NCI-H1048 (cell line): ENCODE results near the gene PRLR.

Experiments
- DNase-seq: peaks from one replicate; lab custom pipeline; 2025; lab: John Stamatoyannopoulos, UW

PRLR gene

DNA sequence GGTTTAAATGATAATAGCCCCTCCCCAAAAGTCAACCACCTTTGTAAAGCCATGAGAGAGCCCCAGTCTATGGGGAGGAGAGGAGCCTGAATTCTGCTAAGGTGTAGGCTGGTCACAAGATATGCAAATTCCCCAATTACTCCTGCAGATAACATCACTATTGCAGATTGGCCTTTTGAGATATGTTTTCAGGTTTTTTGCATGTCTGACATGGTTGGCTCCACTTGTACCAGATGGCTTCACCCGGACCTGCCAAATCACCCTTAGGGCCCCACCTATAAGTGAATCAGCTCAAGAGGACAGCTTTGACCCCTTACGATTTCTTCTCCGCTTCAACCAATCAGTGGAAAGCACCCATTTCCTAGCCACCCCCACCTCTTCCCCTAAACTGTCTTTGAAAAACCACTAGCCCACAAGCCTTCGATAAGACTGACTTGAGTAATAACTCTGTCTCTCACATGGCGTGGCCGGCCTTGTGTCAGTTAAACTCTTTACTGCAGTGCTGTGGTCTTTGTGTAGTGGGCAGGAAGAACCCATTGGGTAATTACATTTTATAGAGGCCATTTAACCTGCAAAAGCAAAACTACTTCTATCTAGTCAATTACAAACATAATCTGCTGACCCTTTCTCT is 69.7 kb downstream of the PRLR start:
- DNase-seq: no peak

DNA sequence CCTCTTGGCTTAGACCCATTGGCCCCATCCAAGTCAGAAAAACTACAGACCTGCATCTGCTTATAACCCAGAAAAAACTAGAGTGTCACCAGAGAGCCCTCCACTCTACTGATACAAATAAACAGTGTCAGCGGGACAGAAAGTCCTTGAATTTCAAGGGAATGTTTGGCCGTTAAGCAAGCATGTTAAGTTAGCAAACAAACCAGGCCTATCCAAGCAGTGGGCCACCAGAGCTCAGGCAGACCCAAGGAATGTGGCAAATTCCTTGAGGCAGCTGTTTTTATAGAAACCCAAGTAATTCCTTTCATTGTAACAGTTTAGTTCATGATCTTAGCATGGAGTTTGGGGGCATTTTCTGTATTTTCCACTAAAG is 70.9 kb downstream of the PRLR start:
- DNase-seq: no peak

DNA sequence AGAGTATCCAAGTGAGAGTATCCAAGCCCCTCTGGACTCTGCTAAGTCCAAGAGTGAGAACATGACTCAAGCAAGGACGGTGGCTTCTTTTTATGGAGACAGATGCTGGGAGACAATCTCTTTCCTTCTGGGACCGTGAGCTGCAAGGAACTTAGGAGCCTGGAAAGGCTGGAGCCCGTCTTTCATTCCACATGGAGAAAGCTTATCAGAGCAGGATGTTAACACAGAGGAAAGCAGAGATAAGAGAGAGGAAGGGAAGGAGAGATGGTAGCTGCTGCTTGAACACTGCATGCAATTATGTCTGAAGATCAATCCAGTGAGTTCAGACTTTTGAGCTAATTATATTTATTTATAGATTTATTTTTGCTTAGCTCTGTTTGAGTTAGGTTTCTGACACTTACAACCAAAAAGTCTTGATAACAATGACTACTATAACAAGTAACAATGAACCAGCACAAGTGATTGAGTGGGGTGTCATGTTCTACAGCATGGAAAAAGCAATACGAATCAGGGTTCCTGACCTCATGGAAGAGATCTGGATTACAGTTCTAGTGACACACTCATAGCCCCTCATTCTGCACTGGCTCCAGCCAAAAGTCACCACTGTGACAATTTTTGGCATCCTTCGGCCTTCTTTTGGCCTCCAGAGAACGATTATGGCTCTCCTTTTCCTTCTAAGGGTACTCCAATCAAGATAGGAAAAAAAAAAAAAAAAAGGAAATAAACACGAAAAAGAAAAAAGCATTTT is 71.5 kb downstream of the PRLR start:
- no peak for DNase-seq

DNA sequence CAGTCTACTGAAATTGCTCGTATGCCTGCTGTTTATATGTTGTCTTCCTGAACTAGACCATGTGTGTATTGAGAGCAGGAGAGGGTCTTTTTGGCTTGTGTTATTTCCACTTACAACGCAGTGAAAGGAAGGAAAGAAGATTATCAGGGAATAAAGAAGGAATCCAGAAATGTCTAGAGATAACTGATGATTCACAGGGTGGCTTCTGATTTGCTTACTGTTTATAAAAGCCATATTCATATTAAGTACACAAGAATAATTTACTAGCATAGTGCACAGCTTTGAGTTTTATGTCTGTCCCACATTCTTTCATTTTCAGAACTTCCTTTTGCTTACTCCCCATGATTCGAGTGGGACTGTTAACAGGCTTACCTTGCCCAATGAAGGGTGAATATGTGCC is 72.1 kb downstream of the PRLR start:
- no peak for DNase-seq

DNA sequence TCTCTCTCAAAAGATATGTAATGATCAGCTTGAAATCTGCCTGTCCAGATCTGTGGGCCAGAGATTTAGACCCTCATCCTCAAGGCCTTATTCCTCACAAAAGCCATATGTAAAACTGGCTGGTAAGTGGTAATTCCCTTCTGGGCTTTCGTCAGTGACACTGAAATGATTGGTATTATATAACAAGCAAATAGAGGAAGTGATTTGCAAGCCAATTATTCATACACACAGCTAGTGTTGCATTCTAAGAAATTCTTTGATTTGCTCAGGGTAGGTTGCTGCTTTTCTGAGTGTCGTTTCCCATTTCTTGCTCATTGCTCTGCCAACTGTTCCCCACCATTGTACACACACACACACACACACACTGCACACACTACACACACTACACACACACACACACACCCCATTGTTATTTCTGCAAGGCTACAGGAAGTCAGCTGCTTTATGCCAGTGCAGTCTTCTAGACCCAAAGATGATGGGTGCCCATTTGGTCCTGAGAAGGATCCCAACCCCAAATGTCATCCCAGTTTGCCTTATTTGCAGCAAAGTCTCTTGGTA is 76.8 kb downstream of the PRLR start:
- no peak for DNase-seq

DNA sequence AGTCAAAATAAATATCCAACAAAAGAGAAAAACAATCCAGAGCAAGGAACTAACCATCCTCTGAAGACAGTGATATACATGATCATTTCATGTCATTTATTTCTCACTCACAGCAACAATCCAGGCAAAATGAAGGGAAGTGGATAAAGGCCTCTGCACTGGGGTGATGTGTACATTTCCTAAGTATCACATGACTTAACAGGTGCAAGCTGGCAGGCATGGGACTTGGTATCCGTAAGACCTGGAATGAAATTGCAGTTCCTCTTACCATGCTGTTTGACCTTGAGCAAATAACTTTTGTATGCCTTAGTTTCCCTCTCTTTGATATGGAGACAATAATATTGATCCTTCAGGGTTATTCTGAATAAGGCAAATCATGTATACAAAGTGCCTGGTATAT is 77.6 kb downstream of the PRLR start:
- DNase-seq: no peak

DNA sequence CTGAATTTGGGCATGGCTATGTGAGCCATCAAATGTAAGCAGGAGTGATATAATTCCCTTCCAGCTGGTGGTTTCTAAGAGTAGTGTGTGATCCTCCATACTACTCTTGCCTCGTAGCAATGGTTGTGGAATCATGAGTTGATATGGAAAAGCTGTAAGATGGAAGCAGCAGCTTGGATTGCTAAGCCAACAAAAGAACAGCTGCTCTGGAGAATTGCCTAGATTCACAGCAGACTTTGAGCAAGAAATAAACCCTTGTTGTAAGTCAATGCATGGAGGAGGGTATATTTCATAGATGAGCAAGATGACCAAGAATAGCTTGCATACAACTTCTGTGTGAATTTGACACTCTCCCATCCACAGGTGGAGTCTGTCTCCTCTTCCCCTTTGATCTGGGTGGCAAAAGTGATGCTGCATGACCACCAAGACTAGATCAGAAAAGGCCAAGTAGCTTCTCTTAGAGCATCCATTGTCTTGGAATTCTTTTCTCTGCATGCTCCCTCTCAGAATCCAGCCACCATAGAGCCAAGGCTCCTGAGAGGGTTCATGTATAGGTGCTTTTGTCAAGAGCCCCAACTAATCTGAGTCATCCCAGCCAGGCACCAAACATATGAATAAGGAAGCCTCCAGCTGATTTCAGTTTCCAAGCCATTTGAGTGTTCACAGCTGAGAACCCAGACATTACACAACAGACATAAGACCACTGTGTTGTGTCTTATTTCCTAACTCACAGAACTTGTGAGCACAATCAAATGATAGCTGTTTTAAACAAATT is 79.0 kb downstream of the PRLR start:
- DNase-seq: no peak

DNA sequence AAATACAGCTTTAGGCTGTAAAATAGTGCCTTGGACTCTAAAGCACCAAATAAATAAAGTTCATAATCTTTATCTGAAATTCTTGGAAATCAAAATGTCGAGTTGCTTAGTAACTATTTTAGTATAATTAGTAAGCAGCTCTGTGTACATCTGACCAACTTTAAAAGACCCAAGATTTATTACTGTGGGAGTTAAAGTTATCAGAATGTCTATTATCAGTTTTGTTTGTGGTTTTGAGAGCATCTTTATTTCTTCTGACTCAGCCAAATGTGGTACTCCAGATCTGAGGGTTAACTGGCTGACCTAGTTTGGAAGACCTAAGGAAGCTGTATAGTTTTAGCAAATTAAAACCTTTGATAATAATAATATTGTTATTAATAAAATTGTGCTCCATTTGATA is 81.2 kb downstream of the PRLR start:
- no peak for DNase-seq

DNA sequence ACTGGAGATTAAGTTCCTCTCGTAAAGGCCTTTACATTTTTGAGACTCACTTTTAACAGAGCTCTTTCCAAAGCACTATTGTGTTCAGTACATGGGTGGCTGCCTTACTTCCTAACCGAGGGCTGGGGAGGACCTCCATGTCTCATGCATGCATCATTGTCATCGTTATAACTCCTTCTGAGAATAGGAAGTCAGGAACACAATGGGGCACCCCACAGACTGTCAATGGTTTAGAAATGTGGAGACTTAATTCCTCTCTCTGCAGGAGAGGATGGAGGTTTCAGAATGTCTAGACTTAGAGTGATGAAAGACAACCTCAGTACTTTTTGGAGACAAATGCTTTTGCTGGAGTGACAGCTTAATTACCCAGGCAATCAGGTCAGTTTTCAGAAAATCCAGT is 83.9 kb downstream of the PRLR start:
- DNase-seq: no peak

DNA sequence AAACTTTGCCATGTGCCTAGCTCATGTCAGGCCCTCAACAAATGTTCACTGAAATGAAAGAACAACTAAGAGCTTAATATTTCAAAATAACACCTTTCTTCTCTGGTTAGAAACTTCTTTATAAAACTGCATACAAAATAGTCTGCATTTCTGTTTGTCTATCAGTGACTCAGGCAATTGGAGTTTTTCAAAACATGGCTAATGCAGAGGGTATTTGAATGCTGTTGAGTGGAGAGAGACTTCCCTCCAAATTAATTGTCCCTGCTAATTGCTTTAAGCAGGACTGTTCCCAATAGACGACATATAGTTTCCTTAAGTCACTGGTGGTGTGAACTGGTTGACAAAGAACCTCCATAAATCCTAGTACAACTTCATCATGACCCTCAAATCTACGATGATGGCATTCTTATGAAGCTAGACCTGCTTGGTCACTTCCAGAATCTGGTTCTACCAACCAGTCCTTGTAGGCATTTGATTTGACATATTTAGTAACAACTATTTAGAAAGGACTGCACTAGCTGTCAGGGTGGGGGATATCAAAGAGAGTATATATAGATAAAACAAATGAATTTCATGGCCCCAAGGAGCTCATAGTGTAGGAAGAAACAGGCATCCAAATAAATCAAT is 84.5 kb downstream of the PRLR start:
- DNase-seq: no peak

DNA sequence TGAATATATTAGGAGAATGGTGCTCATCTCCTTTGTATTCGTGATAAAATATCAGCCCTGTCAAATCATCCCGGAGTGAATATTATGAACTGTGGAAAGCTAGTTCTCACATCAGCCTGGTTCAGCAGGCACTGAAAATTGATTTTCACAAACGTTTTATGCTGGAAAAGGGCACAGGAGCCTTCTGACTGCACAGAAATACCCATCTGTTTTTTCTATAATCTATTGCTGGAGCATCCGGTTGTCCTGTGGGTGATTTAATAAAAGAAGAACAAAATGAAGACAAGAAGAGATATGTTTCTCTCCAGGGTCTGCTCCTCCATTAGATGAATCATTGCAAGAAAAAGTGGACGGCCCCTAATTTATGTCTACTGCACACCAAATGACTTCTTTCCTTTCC is 85.3 kb downstream of the PRLR start:
- no peak for DNase-seq

DNA sequence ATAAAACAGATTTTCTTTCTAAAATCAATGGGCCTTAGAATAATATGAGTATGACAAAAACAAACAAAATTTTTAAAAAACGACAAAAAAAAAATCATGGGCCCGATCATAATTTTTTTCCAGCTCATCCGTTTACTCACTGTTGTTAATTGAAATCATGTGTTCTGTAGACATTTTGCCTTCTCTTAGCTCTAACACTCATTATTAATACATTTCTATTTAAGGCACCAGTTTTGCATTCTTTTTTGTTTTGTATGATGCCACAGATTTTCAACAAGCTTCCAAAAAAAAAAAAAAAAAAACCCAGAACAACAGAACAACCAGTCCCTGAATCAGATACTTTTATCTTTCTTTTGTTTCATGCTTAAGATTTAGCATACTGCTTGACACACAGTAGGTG is 86.4 kb downstream of the PRLR start:
- no peak for DNase-seq

DNA sequence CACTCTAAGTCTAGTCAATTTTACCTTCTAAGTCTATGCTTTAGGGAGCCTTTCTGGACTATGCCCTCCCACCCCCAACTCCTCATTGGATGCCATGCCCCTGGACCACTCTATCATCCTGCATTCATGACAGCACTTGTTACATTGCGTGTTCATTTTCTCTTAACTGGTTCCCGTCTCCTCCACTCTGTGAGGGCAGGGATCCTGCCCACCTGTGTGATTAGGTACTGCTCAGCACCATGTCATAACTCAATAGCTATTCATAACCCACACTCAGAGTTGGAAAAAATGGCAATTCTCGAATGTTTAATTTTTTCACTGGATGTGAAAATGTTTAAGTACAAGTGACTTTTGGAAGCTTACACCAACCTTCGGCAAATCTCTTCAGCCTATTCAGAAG is 88.5 kb downstream of the PRLR start:
- no peak for DNase-seq

DNA sequence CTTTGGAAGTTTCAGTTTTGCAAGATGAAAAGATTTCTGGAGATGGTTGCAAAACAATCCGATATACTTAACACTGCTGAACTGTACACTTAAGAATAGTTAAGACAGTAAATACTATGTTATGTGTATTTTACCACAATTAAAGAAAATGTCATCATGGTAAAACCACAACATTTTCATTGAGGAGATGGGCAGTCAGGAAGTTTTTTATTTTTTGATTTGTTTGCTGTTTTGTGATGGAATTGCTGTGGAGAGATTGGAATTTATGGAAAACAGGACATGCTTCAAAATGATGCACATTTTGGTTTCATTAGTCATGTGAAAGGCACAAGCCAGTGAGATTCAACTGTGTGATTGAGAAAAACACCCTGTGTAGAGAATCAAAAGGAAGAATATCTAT is 92.1 kb downstream of the PRLR start:
- no peak for DNase-seq

DNA sequence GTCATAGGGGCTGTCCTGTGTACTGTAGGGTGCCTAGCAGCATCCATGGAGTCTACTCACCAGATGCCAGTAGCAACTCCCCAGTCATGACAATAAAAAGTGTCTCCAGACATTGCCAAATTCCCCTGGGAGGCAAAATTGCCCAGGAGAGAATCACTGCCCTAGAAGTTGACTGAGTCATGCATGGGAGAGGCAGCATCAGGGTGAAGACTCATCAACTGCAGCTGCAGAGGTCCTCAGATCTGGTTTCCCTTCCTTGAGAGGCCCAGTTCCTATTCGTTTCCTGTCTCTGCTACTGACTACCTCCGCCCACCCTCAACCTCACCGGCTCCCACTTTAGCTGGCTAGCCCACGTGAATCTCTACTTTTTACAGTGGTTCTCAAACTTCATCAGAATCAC is 93.9 kb downstream of the PRLR start:
- DNase-seq: no peak

DNA sequence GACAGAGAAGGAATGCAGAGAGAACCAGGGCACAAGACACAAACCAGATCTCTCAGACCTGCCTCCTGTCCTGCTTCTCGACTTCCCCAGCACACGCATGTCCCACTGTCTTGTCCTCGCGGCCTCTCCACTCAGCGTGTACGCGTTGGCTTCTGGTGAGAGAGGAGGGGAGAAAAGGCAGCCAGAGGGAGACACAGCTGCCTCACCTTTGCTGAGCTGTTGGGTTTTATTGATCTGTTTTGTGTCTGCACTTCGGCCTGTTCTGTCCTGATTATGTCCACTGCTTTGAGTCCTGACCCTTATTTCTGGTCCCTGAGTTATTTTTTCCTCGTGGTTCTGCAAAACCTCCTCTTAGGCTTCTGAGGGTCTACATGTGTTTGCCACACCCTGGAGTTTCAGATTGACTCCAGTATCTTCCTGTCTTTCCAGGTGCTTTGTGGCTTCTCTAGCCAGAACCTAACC is 95.0 kb downstream of the PRLR start:
- DNase-seq: no peak

DNA sequence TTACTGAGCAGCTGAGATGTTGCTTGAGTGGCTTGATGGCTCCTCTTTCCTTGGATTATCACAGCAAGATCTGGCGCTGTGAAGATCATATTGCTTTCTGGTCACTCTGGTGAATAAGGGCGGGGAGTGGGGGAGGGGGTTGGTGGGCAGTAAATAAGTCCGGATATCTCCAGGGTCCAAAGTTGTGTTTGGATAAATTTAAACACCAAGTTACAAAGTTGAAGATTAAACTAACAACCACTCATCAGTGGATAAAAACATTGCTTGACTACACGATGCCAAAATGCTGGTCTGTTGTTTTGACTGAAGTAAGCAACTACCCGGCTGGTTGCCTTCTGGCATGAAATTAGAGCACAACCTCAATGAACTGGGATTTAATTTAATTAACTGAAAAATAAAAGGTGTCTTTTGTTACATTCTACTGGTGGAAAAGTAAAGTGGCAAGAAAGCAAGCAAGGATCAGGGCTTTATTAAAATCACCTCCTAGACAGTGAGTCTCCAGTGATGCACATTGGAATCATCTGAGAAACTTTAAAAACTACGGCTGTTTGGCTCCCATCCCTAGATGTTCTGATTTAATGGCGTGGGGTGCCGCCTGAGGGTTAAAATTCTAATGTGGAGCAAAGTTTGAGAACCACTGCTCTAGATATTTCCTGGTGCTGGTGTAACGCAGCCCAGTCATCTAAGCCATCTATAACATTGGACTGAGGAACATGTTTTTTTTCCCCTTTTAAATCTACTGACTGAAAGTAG is 95.8 kb downstream of the PRLR start:
- DNase-seq: no peak

DNA sequence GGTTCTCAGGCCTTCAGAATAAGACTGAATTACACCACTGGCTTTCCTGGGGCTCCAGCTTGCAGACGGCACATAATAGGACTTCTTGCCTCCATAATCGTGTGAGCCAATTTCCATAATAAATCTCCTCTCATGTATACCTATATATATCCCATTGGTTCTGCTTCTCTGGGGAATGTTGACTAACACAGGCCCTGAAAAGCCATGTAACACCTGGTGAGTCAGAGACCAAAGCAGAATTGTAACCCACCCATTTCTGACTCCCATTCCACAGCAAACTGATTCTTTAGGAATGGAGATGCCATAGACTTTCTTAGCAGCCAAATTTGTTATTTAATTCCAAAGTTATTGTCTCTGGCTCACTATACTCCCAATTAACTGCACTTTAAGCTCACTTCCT is 97.1 kb downstream of the PRLR start:
- no peak for DNase-seq

DNA sequence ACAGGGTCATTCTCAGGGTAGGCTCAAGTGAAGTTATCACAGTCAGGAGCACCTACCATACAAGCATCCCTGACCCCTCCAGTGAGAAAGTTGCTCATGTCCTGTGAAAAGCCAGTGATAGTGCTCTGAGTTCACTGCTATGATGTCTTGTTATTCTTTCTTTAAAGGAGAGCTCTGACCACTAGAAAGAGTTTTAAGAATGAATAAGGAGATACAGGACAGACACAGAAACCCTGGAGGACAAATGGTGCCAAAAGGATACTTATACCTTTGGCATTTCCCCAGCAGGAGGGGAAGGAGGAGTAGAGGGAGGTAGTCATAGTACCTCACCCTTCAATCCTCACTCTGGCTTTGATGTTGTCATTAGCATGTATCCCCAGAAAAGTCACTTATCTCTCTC is 98.6 kb downstream of the PRLR start:
- DNase-seq: no peak

DNA sequence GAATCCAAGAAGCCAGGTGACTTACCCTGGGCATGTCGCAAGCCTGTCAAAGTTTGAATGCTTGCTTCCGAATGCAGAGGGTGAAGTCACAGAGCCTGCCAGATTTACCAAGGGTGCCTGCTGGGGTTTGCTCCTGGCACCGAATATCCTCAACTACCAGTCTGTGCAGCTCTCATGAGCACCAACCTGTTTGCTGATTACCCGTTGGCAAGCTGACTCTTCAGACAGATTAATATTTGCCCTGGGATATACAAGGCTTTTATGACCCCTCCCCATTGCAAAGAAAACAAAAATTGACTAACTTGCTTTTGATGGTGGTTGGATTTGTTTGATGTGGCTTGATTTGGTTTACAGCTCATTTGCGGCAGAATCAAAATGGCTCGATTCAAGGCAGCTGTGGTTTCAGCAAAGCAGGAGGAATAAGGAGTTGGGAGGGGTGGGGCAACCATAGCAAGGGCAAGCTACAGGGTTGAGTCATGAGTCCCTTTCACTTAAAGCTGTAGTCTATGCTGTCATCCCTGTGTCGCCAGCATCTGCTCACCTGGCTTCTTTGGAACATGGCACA is 100.3 kb downstream of the PRLR start:
- no peak for DNase-seq

DNA sequence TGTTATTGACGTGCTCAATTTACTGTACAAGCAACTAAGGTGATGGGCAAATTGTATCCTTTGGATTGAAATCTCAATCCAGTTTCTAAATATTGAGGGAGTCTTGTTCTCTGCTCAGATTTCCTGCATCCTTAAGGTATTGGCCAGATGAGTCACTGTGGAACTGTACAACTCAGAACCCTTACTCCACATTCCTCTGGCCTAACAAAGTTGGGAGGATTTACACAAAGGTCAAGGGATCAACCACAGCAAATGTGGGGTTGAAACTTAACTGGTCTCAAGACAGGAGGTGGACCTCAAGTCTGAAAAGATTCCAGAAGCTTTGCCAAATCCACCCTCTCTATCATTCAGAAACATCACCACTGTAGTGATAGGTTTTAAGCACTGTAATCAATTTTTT is 101.0 kb downstream of the PRLR start:
- DNase-seq: no peak
